ENCODE data around the gene LARP4B.

The LARP4B gene

GRCh38 chr10:803041-803741 is 128.3 kb downstream of the LARP4B start:
- H3K14ac ChIP-seq (ENCODE audit: low read length in 2 of 2): peak overlapping the region in 1 of 2 experiments; percentile 19

GRCh38 chr10:802506-802905 is 129.0 kb downstream of the LARP4B start:
- no peaks in the 10 kb centered on the region for H3K9me3 ChIP-seq (ENCODE audit: control insufficient read depth, low read length)
- 91% methylated on average over 5 of the region's 9 CpGs for WGBS
- no peak overlapping the region for H3K9ac ChIP-seq (ENCODE audit: low read length)
- H4K91ac ChIP-seq (ENCODE audit: low read length): no peak overlapping the region
- no peaks in the 10 kb centered on the region for H3K4me1 ChIP-seq (ENCODE audit: control insufficient read depth, insufficient read depth, low read depth, low read length)
- H3K36me3 ChIP-seq (ENCODE audit: control insufficient read depth in 1 of 2, insufficient read depth in 2 of 2, low read depth in 1 of 2, low read length in 2 of 2): peaks cover 20 to 45% of the 10 kb centered on the region in 2 experiments
- no peak overlapping the region for H2AK5ac ChIP-seq (ENCODE audit: low read length, severe bottlenecking)
- no peak overlapping the region for H2BK120ac ChIP-seq (ENCODE audit: low read depth, low read length)
- no peak overlapping the region for H3K18ac ChIP-seq (ENCODE audit: low read depth in 1 of 2, low read length in 2 of 2)
- no peak overlapping the region for H3K23ac ChIP-seq (ENCODE audit: low read length in 2 of 2)
- no peak overlapping the region for H2BK12ac ChIP-seq (ENCODE audit: low read length in 2 of 2)
- H2BK15ac ChIP-seq (ENCODE audit: low read depth, poor library complexity, severe bottlenecking): no peak overlapping the region
- no peak overlapping the region for H3K4me3 ChIP-seq (ENCODE audit: insufficient read depth in 1 of 2, low read depth in 1 of 2, low read length in 2 of 2)
- peaks cover 39% of the 10 kb centered on the region for H3K79me1 ChIP-seq (replicated peaks; ENCODE audit: low read length, poor library complexity, severe bottlenecking)
- H3K27ac ChIP-seq (ENCODE audit: low read length, poor library complexity, severe bottlenecking): no peak overlapping the region
- H2BK5ac ChIP-seq (ENCODE audit: low read depth, low read length, poor library complexity, severe bottlenecking): no peak overlapping the region
- no peak overlapping the region for H3K4ac ChIP-seq (ENCODE audit: low read depth in 1 of 2, low read length in 2 of 2)
- H4K8ac ChIP-seq (ENCODE audit: low read length): no peak overlapping the region
- no peak overlapping the region for H3K4me2 ChIP-seq (ENCODE audit: low read length, poor library complexity, severe bottlenecking)
- H2AFZ ChIP-seq (ENCODE audit: low read depth, low read length): no peak overlapping the region
- H3K27me3 ChIP-seq (ENCODE audit: control insufficient read depth in 1 of 2, insufficient read depth in 1 of 2, low read length in 2 of 2): no peaks in the 10 kb centered on the region
- H3K14ac ChIP-seq (ENCODE audit: low read length in 2 of 2): no peak overlapping the region
- DNase-seq: no peak

More at GRCh38 chr10:803041-803741, 128.3 kb downstream of the LARP4B start:
- Histone ChIP-seq H2BK5ac (ENCODE audit: low read depth, low read length, poor library complexity, severe bottlenecking) (no peak overlapping the region), H3K27ac (ENCODE audit: low read length, poor library complexity, severe bottlenecking) (no peak overlapping the region), H4K8ac (ENCODE audit: low read length) (no peak overlapping the region), H3K4me1 (ENCODE audit: control insufficient read depth, insufficient read depth, low read depth, low read length) (no peaks in the 10 kb centered on the region), H4K91ac (ENCODE audit: low read length) (no peak overlapping the region), H3K4ac (ENCODE audit: low read depth in 1 of 2, low read length in 2 of 2) (no peak overlapping the region), H3K9me3 (ENCODE audit: control insufficient read depth, low read length) (no peaks in the 10 kb centered on the region), H3K23ac (ENCODE audit: low read length in 2 of 2) (no peak overlapping the region), H2AK5ac (ENCODE audit: low read length, severe bottlenecking) (no peak overlapping the region), H2BK12ac (ENCODE audit: low read length in 2 of 2) (no peak overlapping the region), H2AFZ (ENCODE audit: low read depth, low read length) (no peak overlapping the region), H2BK120ac (ENCODE audit: low read depth, low read length) (no peak overlapping the region), H3K27me3 (ENCODE audit: control insufficient read depth in 1 of 2, insufficient read depth in 1 of 2, low read length in 2 of 2) (no peaks in the 10 kb centered on the region), H3K4me3 (ENCODE audit: insufficient read depth in 1 of 2, low read depth in 1 of 2, low read length in 2 of 2) (peak overlapping the region in 1 of 2 experiments; percentile 21), H2BK15ac (ENCODE audit: low read depth, poor library complexity, severe bottlenecking) (no peak overlapping the region), H3K79me1 (replicated peaks; ENCODE audit: low read length, poor library complexity, severe bottlenecking) (peaks cover 41% of the 10 kb centered on the region), H3K18ac (ENCODE audit: low read depth in 1 of 2, low read length in 2 of 2) (no peak overlapping the region), H3K4me2 (ENCODE audit: low read length, poor library complexity, severe bottlenecking) (no peak overlapping the region), H3K36me3 (ENCODE audit: control insufficient read depth in 1 of 2, insufficient read depth in 2 of 2, low read depth in 1 of 2, low read length in 2 of 2) (peaks cover 27 to 52% of the 10 kb centered on the region in 2 experiments), H3K9ac (ENCODE audit: low read length) (no peak overlapping the region)
- 93% methylated on average over 25 of the region's 25 CpGs for WGBS
- DNase-seq: no peak

GRCh38 chr10:797179-797578 is 134.3 kb downstream of the LARP4B start:
- no peak overlapping the region for H3K4me3 ChIP-seq (ENCODE audit: insufficient read depth in 1 of 2, low read depth in 1 of 2, low read length in 2 of 2)
- H3K4me1 ChIP-seq (ENCODE audit: control insufficient read depth, insufficient read depth, low read depth, low read length): no peaks in the 10 kb centered on the region
- H4K91ac ChIP-seq (ENCODE audit: low read length): no peak overlapping the region
- peaks cover 9% of the 10 kb centered on the region for H3K79me1 ChIP-seq (replicated peaks; ENCODE audit: low read length, poor library complexity, severe bottlenecking)
- H3K9me3 ChIP-seq (ENCODE audit: control insufficient read depth, low read length): peaks cover 10% of the 10 kb centered on the region
- no peak overlapping the region for H3K4me2 ChIP-seq (ENCODE audit: low read length, poor library complexity, severe bottlenecking)
- H3K27ac ChIP-seq (ENCODE audit: low read length, poor library complexity, severe bottlenecking): no peak overlapping the region
- H2AK5ac ChIP-seq (ENCODE audit: low read length, severe bottlenecking): no peak overlapping the region
- H4K8ac ChIP-seq (ENCODE audit: low read length): no peak overlapping the region
- H2BK5ac ChIP-seq (ENCODE audit: low read depth, low read length, poor library complexity, severe bottlenecking): no peak overlapping the region
- no peak overlapping the region for H2BK120ac ChIP-seq (ENCODE audit: low read depth, low read length)
- WGBS: 100% methylated on average over 1 of the region's 1 CpG
- no peak overlapping the region for H3K14ac ChIP-seq (ENCODE audit: low read length in 2 of 2)
- H2BK15ac ChIP-seq (ENCODE audit: low read depth, poor library complexity, severe bottlenecking): no peak overlapping the region
- H3K18ac ChIP-seq (ENCODE audit: low read depth in 1 of 2, low read length in 2 of 2): no peak overlapping the region
- no peak for DNase-seq
- no peaks in the 10 kb centered on the region for H3K27me3 ChIP-seq (ENCODE audit: control insufficient read depth in 1 of 2, insufficient read depth in 1 of 2, low read length in 2 of 2)
- H2AFZ ChIP-seq (ENCODE audit: low read depth, low read length): no peak overlapping the region
- no peak overlapping the region for H3K9ac ChIP-seq (ENCODE audit: low read length)
- peaks cover 0 to 5% of the 10 kb centered on the region in 2 experiments for H3K36me3 ChIP-seq (ENCODE audit: control insufficient read depth in 1 of 2, insufficient read depth in 2 of 2, low read depth in 1 of 2, low read length in 2 of 2)
- H3K4ac ChIP-seq (ENCODE audit: low read depth in 1 of 2, low read length in 2 of 2): no peak overlapping the region
- no peak overlapping the region for H3K23ac ChIP-seq (ENCODE audit: low read length in 2 of 2)
- no peak overlapping the region for H2BK12ac ChIP-seq (ENCODE audit: low read length in 2 of 2)

- no peak overlapping the region for H3K4me2 ChIP-seq (ENCODE audit: low read length, poor library complexity, severe bottlenecking)
- no peak overlapping the region for H2BK15ac ChIP-seq (ENCODE audit: low read depth, poor library complexity, severe bottlenecking)
- no peak overlapping the region for H3K23ac ChIP-seq (ENCODE audit: low read length in 2 of 2)
- H3K4me3 ChIP-seq (ENCODE audit: insufficient read depth in 1 of 2, low read depth in 1 of 2, low read length in 2 of 2): no peak overlapping the region
- H3K27me3 ChIP-seq (ENCODE audit: control insufficient read depth in 1 of 2, insufficient read depth in 1 of 2, low read length in 2 of 2): no peaks in the 10 kb centered on the region
- WGBS: 95% methylated on average over 1 of the region's 4 CpGs
- H3K36me3 ChIP-seq (ENCODE audit: control insufficient read depth in 1 of 2, insufficient read depth in 2 of 2, low read depth in 1 of 2, low read length in 2 of 2): peaks cover 0 to 11% of the 10 kb centered on the region in 2 experiments
- DNase-seq: no peak
- H3K14ac ChIP-seq (ENCODE audit: low read length in 2 of 2): no peak overlapping the region
- H2BK12ac ChIP-seq (ENCODE audit: low read length in 2 of 2): no peak overlapping the region
- no peak overlapping the region for H3K4ac ChIP-seq (ENCODE audit: low read depth in 1 of 2, low read length in 2 of 2)
- H2AFZ ChIP-seq (ENCODE audit: low read depth, low read length): no peak overlapping the region
- no peak overlapping the region for H3K27ac ChIP-seq (ENCODE audit: low read length, poor library complexity, severe bottlenecking)
- peaks cover 4% of the 10 kb centered on the region for H3K4me1 ChIP-seq (ENCODE audit: control insufficient read depth, insufficient read depth, low read depth, low read length)
- no peak overlapping the region for H2AK5ac ChIP-seq (ENCODE audit: low read length, severe bottlenecking)
- no peak overlapping the region for H2BK5ac ChIP-seq (ENCODE audit: low read depth, low read length, poor library complexity, severe bottlenecking)
- H4K91ac ChIP-seq (ENCODE audit: low read length): no peak overlapping the region
- no peak overlapping the region for H3K18ac ChIP-seq (ENCODE audit: low read depth in 1 of 2, low read length in 2 of 2)
- no peak overlapping the region for H3K9ac ChIP-seq (ENCODE audit: low read length)
- H4K8ac ChIP-seq (ENCODE audit: low read length): no peak overlapping the region
- no peak overlapping the region for H2BK120ac ChIP-seq (ENCODE audit: low read depth, low read length)
- peaks cover 10% of the 10 kb centered on the region for H3K9me3 ChIP-seq (ENCODE audit: control insufficient read depth, low read length)
- peaks cover 7% of the 10 kb centered on the region for H3K79me1 ChIP-seq (replicated peaks; ENCODE audit: low read length, poor library complexity, severe bottlenecking)
Observed at GRCh38 chr10:796233-796632, 135.3 kb downstream of the LARP4B start.

Data from mesenchymal stem cell (in vitro differentiated cells and primary cell).